Ascending aorta (tissue), 2 donors: ENCODE data around the gene POLE. TPM values are rescaled to one million over a fixed set of nuclear protein-coding genes. Genes with fewer than 3 reads are reported as not detected.

Experiments
- DNase-seq, 2 donors: peaks; one replicate each; pipeline ENCODE4 v3.0.0-alpha.2; 2019; ENCODE audit warnings: low spot score in 2 of 2
- H3K27ac ChIP-seq, 2 donors: fragments of 200-600 bp; sonication (generic); one replicate each; pipeline ENCODE4 v1.5.1; 2016 to 2017; ENCODE audit warnings: mild to moderate bottlenecking in 1 of 2
- H3K27me3 ChIP-seq: fragments of 200-600 bp; sonication (generic); one replicate; pipeline ENCODE4 v1.5.1; 2017
- H3K36me3 ChIP-seq, 2 donors: fragments of 200-600 bp; sonication (generic); one replicate each; pipeline ENCODE4 v1.5.1; 2016
- H3K4me1 ChIP-seq, 2 donors: fragments of 200-600 bp; sonication (generic); one replicate each; pipeline ENCODE4 v1.5.1; 2016 to 2017; ENCODE audit warnings: mild to moderate bottlenecking in 1 of 2
- H3K4me3 ChIP-seq, 2 donors: fragments of 200-600 bp; sonication (generic); one replicate each; pipeline ENCODE4 v1.5.1; 2016 to 2017; ENCODE audit warnings: mild to moderate bottlenecking in 1 of 2
- H3K9me3 ChIP-seq, 2 donors: fragments of 200-600 bp; sonication (generic); one replicate each; pipeline ENCODE4 v1.5.1; 2016
- intact Hi-C: fragments of 100-400 bp; cut with DNase I; formaldehyde crosslinking; loops from one replicate; pipeline ENCODE4 v1.15.1; 2023
- total RNA-seq: library from RNA; depleted of rRNA; stranded (reverse); fragments of >200 nt; gene quantifications from one replicate; pipeline ENCODE4 v1.1.0, GENCODE V29; 2016
- TF ChIP-seq, protein P1 (sequence below), 3 experiments: fragments of 200-600 bp in 2 of 3; fragments of 450-650 bp in 1 of 3; sonication (generic) in 2 of 3; IDR thresholded peaks; one replicate each; pipeline ENCODE4 v1.5.1; 2016 to 2019; ENCODE audit warnings: antibody characterized with exemption in 3 of 3, mild to moderate bottlenecking in 1 of 3, moderate library complexity in 1 of 3

POLE gene
- total RNA-seq, 1 donor from 2014 or later = 115 TPM

DNA sequence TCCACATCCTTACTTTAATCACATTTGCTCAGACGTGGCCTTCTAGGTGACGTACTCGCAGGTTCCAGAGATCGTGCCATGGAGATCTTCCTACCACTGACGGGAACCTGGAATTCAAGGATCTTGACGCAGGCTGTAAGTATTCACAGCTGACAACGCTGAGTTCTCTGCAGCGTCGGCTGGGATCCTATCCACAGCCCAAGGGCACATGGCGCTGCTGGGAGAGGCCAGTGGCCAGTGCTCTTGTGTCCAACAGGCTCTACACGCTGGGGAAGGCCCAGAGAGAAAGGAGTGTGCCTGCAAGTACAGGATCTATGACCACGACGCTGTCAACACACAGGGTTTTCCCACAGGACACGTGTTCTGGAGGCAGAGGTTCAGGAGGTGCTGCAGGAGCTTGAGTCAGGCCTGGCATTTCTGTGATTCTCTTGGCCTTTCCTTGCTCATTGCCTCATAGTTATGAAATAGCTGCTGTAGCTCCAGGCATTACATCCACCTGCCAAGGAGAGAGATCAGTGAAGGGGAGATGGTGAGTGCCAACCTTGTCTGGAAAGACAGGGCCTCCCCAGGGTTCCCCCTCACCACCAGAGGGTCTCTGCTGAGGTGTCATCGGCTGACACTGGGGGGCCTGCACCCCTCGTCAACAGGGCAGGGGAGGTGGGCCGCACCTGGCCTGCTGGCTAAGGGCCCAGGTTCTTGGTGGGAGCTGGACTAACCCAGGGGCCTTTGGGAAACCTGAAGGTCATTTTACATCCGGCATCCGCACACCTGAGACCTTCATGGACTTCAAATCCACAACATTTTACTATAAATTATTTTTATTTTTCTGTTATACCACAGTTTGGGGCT lies 98.1 kb downstream of the POLE start:
- Histone ChIP-seq H3K27ac (no peak overlapping the region), H3K36me3 (no peaks in the 10 kb centered on the region), H3K4me3 (no peak overlapping the region), H3K9me3 (no peaks in the 10 kb centered on the region), H3K27me3 (no peaks in the 10 kb centered on the region), H3K4me1 (no peaks in the 10 kb centered on the region)
- TF ChIP-seq, protein P1, sequence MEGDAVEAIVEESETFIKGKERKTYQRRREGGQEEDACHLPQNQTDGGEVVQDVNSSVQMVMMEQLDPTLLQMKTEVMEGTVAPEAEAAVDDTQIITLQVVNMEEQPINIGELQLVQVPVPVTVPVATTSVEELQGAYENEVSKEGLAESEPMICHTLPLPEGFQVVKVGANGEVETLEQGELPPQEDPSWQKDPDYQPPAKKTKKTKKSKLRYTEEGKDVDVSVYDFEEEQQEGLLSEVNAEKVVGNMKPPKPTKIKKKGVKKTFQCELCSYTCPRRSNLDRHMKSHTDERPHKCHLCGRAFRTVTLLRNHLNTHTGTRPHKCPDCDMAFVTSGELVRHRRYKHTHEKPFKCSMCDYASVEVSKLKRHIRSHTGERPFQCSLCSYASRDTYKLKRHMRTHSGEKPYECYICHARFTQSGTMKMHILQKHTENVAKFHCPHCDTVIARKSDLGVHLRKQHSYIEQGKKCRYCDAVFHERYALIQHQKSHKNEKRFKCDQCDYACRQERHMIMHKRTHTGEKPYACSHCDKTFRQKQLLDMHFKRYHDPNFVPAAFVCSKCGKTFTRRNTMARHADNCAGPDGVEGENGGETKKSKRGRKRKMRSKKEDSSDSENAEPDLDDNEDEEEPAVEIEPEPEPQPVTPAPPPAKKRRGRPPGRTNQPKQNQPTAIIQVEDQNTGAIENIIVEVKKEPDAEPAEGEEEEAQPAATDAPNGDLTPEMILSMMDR (IDR thresholded peaks at IDR 0.05) = no peak
- intact Hi-C loops = no loop called here
- no peak for DNase-seq

DNA sequence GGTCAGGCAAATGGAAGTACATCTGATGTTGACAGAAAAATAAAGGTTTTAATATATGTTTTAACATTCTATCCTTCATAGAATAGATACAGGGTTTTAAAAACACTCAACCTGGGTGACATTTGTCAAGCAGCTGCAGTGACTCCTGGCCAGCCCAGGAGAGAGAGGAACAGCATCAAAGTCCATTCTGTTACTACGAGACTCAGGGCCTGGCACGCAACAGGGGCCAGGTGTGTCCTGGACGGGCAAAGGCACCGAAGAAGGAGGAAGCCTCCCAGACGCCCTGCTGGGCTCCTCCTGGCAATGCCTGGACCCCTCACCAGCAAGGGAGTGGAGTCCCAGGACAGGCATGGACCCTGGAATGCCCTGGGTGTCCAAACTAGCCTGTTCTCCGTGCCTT lies 98.8 kb downstream of the POLE start:
- DNase-seq = no peak
- Histone ChIP-seq H3K4me3 (no peak overlapping the region), H3K27ac (no peak overlapping the region), H3K27me3 (no peaks in the 10 kb centered on the region), H3K4me1 (no peaks in the 10 kb centered on the region), H3K9me3 (no peaks in the 10 kb centered on the region), H3K36me3 (no peaks in the 10 kb centered on the region)
- TF ChIP-seq, protein P1 (IDR thresholded peaks at IDR 0.05) = no peak
- intact Hi-C loops = no loop called here

DNA sequence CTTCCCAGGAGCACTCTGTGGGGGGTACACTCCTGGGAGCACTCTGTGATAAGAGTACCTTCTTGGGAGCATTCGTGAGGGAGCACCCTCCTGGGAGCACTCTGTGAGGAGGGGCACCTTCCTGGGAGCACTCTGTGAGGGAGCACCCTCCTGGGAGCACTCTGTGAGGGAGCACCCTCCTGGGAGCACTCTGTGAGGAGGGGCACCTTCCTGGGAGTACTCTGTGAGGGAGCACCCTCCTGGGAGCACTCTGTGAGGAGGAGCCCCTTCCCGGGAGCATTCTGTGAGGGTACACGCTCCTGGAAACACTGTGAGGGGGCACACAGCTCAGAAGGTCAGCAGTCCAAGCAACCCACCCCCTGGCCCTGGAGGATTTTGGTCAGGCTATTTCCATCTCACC lies 99.4 kb downstream of the POLE start:
- intact Hi-C loops = no loop called here

DNA sequence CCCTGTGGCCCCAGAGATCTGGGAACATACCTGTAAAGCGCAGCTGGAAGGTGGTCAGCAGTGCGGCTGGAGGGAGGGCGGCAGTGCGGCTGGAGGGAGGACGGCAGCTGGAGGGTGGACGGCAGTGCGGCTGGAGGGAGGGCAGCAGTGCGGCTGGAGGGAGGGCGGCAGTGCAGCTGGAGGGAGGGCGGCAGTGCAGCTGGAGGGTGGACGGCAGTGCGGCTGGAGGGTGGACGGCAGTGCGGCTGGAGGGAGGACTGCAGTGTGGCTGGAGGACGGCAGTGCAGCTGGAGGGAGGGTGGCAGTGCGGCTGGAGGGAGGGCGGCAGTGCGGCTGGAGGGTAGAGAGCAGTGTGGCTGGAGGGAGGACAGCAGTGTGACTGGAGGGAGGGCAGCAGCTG lies 100.2 kb downstream of the POLE start:
- no peak overlapping the region for H3K27ac ChIP-seq

More for the DNA sequence above, 99.4 kb downstream of the POLE start:
- H3K4me3 ChIP-seq = no peak overlapping the region
- H3K4me1 ChIP-seq = no peaks in the 10 kb centered on the region
- peaks cover 0 to 2% of the 10 kb centered on the region in 2 donors for H3K36me3 ChIP-seq
- DNase-seq = no peak
- H3K9me3 ChIP-seq = no peaks in the 10 kb centered on the region
- H3K27ac ChIP-seq = no peak overlapping the region
- H3K27me3 ChIP-seq = no peaks in the 10 kb centered on the region
- TF ChIP-seq, protein P1 (IDR thresholded peaks at IDR 0.05) = no peak

DNA sequence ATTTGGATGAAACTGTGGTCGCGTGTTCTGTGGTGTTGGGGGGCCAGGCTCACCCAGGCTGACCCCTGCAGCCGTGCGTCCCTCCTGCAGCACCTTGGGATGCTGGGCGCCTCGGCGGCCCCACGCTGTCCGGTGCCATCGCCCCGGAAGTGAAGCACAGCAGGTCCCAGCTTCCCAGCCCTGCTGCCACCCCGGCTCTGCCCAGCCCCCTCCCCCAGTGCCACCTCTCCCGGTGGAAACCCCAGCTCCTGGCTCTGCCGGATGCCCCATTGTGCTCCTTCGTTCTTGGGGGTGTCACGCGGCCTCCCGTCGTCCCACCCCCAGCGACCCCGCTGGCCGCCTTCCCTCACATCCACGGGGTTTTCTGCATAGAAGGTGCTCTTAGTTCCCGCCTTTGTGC lies 102.0 kb downstream of the POLE start:
- intact Hi-C loops = no loop called here

More for the DNA sequence above, 100.2 kb downstream of the POLE start:
- Histone ChIP-seq H3K4me1 (no peaks in the 10 kb centered on the region), H3K9me3 (no peaks in the 10 kb centered on the region), H3K27me3 (no peaks in the 10 kb centered on the region), H3K36me3 (peaks cover 0 to 10% of the 10 kb centered on the region in 2 donors), H3K4me3 (no peak overlapping the region)
- TF ChIP-seq, protein P1 (IDR thresholded peaks at IDR 0.05) = no peak
- DNase-seq = no peak
- intact Hi-C loops = no loop called here

More for the DNA sequence above, 102.0 kb downstream of the POLE start:
- TF ChIP-seq, protein P1 (IDR thresholded peaks at IDR 0.05) = no peak
- Histone ChIP-seq H3K4me1 (no peaks in the 10 kb centered on the region), H3K36me3 (peaks cover 13 to 25% of the 10 kb centered on the region in 2 donors), H3K4me3 (no peak overlapping the region), H3K9me3 (no peaks in the 10 kb centered on the region), H3K27ac (no peak overlapping the region), H3K27me3 (no peaks in the 10 kb centered on the region)
- no peak for DNase-seq
